Activated T-helper 1 cell treated with Interleukin-2 at 50 U/mL for 16 hours (primary cell): Measurements from ENCODE around the gene PPIP5K1.
A peak's percentile ranks its signal among the peaks of the same experiment; 100 is the strongest.

ENCODE experiments used
- DNase-seq: peaks from one replicate; pipeline ENCODE4 v3.0.0-alpha.2; 2020; ENCODE audit warnings: low read depth

PPIP5K1 gene

DNA sequence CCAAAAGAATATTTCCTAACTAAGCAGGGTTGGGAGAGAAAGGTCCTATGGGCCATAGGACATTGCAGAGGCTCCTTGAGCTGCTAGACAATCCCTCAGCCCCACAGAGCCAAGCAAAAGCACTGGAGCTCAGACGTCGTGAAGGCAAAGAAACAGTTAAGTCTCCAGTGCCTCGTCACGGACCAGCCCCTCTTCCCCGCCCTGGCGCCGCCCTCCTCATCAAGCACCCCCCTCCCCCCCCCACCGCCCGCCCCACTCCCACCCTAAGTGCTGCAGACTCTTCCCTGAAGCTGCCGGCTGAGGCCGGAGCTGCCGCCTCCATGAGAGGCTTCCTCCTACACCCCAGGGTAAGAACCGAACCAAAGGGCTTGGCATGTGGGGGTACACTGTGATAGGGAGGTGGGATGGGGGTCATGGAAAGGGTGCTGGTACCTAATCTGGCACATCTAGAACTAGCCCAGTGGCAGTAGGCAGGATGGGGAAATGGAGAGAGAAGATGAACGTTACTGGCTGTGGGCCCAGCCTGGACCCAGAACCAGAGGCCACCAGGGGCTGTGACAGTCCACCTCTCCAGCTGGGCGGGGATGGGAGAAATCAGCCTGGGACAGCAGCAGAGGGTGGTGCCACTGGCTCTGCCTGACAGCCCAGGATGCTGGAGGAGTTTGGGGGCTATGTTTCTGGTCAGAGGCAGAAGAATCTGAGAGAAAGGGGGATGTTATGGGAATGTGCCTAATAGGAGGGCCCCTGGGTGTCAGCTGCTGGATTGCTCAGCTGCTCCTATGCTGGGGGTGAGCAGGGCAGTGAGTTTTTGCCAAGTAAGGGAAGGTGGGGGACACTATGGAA, 72.4 kb downstream of the PPIP5K1 start, which contains the start of gene MAP1A:
Gene MAP1A (plus strand): TSS at position 255 of the 843 bp plus-strand sequence. CDS start 3,866 bp downstream, outside the sequence.
- no peak for DNase-seq

DNA sequence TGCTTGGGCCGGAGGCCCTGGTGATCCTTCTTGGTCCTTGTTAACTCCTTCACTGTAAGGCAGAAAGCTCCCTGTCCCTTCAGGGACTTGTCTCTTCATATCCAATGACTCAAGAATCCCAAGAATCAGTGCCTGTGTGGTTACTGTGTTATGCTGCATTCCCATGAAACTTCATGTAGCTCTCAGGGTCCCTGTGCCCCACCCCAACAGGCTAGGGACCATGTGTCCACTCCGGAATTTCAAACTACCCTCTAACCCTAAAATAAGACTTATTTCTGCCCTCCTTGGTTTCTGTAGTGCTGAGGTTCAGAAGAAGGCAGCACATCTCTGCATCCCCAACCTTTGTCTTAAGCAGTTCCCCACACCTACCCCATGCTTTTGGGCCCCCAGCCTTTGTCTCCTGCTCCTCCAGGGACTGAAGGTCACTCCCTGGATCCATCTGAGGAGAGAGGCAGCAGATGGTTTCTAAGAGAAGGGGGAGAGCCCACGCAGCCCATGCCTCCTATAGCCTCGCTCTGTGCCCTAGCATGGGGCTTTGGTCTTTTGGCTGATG, 73.1 kb downstream of the PPIP5K1 start:
- no peak for DNase-seq

DNA sequence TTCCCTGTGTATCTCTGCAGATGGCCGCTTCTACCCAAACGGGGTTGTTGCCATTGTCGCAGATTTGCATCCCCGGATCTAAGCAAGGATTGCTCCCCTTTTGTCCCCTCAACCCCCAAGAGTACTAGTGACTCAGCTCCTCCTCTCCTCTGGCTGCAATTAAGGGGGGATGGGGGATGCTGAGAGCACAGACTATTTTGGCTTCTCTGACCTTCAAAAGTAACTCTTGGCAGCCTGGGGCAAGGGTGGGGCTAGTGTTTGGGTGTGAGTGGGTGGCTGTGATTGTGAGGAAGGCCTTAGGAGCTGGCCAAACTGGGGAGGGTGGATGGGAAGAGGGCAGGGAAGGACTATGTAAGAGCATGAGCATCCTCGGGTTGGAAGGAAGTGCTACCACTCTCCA, 73.8 kb downstream of the PPIP5K1 start:
- DNase-seq, result no peak

DNA sequence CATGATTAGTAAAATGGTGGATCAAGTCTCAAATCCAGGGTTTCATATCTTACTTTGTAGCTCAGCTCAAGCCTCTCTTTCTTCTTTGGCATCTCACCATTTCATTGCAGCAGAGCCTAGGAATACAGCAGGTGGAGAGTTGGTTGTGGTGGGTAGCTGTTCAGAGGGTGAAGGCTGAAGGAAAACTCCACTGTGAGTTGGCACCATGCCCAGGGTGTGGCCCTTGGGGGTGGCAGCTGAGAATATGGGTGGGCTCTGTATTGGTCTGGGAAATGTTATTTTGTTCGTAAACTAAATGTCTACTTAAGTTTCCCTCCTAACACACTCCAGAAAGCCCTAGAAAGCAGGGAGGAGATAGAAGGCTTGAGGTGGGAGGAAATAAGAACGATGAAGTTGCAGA, 74.3 kb downstream of the PPIP5K1 start:
- DNase-seq, result no peak

DNA sequence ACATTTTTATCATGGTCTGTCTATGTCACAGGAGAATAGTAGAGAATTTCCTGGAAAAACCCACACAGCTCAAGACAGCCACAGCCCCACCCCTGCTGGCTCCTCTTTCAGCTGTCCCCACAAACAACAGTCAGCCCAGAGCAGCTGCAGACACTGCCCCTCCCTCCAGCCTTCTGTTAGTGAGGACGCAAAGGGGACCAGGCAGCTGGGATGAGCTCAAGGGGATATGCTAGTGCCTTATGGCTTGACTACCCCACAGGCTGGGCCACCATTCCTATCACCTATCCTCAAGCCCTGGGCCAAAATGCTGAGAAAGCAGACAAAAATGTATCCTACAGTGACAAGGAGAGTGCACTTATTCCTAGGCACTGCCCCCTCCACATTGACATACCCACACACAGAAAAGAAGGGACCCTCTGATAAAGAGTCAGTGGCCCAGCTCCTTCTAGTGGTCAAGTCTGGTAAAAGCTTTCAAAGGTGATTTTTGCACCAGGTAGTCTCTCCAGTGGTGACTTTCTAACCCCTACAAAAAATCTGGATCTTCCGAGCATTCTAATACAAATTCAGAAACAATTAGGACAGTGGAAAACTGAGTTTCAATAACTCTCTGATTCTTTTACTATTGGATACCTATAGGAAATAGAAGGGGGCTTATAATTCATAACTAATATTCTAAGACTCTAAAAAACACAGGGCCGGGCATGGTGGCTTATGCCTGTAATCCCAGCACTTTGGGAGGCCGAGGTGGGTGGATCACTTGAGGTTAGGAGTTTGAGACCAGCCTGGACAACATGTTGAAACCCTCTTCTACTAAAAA, 75.6 kb downstream of the PPIP5K1 start:
- DNase-seq, result no peak

GRCh38 chr15:43513550-43513949, 76.5 kb downstream of the PPIP5K1 start:
- DNase-seq, result no peak

GRCh38 chr15:43511012-43511885, 78.8 kb downstream of the PPIP5K1 start:
- DNase-seq, result no peak

GRCh38 chr15:43510200-43511011, 79.6 kb downstream of the PPIP5K1 start:
- DNase-seq, result peak; percentile 96

- no peak for DNase-seq
Observed at GRCh38 chr15:43509660-43510199, 80.3 kb downstream of the PPIP5K1 start.

GRCh38 chr15:43508991-43509659, 80.9 kb downstream of the PPIP5K1 start:
- no peak for DNase-seq

GRCh38 chr15:43508421-43508820, 81.6 kb downstream of the PPIP5K1 start:
- DNase-seq, result no peak

DNA sequence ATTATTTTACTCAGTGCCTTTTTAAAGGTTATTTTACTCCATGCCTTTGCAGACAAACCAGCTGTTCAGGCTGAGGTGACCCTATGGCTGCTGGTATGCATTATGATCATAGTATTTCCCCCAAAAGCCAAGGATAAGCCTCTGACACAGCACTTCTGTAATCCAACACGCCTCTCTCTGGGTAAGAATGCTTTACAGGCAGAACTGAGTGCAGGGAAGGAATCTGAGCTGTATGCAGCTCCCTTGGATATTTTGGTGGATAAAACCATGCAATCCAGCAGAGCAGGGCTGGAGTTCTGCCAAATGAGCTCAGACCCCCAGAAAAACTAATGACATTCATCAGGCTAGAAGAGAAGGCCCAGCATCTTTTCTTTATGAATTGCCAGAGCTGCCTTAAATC, 84.3 kb downstream of the PPIP5K1 start:
- no peak for DNase-seq

- DNase-seq, result no peak
Observed at GRCh38 chr15:43499635-43500034, 90.4 kb downstream of the PPIP5K1 start.

GRCh38 chr15:43498990-43499389, 91.0 kb downstream of the PPIP5K1 start:
- no peak for DNase-seq

GRCh38 chr15:43493703-43494472, 96.1 kb downstream of the PPIP5K1 start:
- DNase-seq, result no peak

- DNase-seq, result peak; percentile 87
Observed at GRCh38 chr15:43492673-43493601, 97.1 kb downstream of the PPIP5K1 start, which contains the start of gene TP53BP1. TSS of gene TP53BP1 (minus strand) at chr15:43493156. CDS start at chr15:43493043, 113 bp downstream.

DNA sequence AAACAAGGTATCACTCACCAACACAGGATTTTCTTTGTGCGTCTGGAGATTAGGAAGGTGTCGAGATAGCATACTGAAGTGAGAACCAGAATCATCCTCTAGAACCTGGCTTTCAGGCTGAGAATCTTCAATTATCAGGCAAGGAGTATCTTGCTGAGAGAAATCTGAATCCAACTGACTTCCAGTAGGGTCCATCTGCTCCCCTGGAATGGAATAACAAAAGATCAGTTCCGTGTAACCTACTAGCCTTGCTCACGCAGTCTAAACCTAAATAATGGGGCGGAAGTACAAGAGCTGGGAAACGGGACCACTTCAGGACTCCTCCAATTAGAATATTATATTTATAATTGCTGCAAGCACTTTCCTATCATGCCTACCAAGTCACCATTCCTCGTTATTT, 97.7 kb downstream of the PPIP5K1 start:
- DNase-seq, result no peak

- DNase-seq, result no peak
Observed at GRCh38 chr15:43489191-43489590, 100.8 kb downstream of the PPIP5K1 start.
